ENCODE measurements around the gene MT1M. TPM values are rescaled to one million over a fixed set of nuclear protein-coding genes. Genes with fewer than 3 reads are reported as not detected.

MT1M gene
- total RNA-seq, 1 experiment from 2014 or later, result 1.8 TPM

DNA sequence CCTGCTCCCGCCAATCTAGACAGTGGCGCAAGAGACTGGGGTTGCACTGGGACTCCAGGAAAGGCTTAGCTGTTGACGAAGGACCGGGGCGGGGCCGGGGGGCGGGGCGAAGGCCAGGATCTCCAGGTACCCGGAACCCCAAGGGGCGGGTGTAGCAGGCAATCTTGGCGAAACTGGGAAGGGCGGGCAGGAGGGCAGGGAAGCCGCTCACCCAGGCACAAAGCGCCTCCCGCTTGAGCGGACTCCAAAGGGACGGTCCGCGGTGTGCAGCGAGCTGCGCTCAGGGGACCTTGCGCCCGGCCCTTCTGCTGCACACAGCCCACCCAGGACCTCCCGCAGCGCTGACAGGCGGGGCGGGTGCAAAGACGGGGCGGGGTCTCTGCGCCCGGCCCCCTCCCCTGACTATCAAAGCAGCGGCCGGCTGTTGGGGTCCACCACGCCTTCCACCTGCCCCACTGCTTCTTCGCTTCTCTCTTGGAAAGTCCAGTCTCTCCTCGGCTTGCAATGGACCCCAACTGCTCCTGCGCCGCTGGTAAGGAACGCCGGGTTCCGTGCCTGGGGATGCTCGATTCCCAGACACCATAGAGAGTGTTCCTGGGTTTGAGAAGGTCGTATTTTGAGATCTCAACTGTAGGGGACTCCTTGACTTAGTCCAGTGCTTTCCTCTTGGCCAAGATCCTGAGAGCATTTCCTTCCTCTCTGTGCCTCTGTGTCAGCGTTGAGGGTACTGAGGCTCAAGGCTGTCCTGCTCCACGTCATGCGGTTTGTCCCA lies 25.3 kb downstream of the MT1M start, which contains the start of gene MT1F:
TSS of gene MT1F (plus strand) at position 405 of the 772 bp plus-strand sequence. CDS start at position 505, 100 bp downstream.
- H3K27ac ChIP-seq (ENCODE audit: low read length), result no peak within 1 kb of the TSS
- no peaks in the 10 kb centered on the region for H3K9me3 ChIP-seq (ENCODE audit: control insufficient read depth, insufficient read depth, low read depth, low read length)
- H3K36me3 ChIP-seq (ENCODE audit: control insufficient read depth, insufficient read depth, low read length), result no peaks in the 10 kb centered on the region
- no TSS peak for BruUV-seq (replicated peaks)
- peak; percentile 88 for ATAC-seq
- H3K4me3 ChIP-seq (ENCODE audit: low read depth in 2 of 2, low read length in 2 of 2), result peak within 1 kb of the TSS; percentile 41 to 49
- ChIA-PET CTCF (interaction anchor here (0.7 kb wide), 1 partner anchor 32 kb away, joined by 3 read pairs; the partner anchor contains the start of gene MT1E), POLR2A (no interaction called here)
- in situ Hi-C loops (cut with HindIII; ENCODE audit: low pct_unique_long_range_greater_than_20kb, low sequenced_read_pairs), result no loop called here
- peaks cover 3% of the 10 kb centered on the region; the same call in 1 of the 2 replicates for H3K4me1 ChIP-seq (ENCODE audit: control insufficient read depth, insufficient read depth, low read length)
- no peaks in the 10 kb centered on the region for H3K27me3 ChIP-seq (ENCODE audit: control insufficient read depth, insufficient read depth, low read length)
- no peak for DNase-seq (ENCODE audit: low read depth, low spot score)
- intact Hi-C loops (cut with micrococcal nuclease; ENCODE audit: unreplicated experiment), result no loop called here
- no peak for TF ChIP-seq SIN3A (IDR thresholded peaks at IDR 0.05; ENCODE audit: borderline replicate concordance, insufficient read depth, low read depth, low read length)
- no peak for TF ChIP-seq TCF7L2 (IDR thresholded peaks at IDR 0.05; ENCODE audit: low read depth, low read length)
- TF ChIP-seq, protein P1, sequence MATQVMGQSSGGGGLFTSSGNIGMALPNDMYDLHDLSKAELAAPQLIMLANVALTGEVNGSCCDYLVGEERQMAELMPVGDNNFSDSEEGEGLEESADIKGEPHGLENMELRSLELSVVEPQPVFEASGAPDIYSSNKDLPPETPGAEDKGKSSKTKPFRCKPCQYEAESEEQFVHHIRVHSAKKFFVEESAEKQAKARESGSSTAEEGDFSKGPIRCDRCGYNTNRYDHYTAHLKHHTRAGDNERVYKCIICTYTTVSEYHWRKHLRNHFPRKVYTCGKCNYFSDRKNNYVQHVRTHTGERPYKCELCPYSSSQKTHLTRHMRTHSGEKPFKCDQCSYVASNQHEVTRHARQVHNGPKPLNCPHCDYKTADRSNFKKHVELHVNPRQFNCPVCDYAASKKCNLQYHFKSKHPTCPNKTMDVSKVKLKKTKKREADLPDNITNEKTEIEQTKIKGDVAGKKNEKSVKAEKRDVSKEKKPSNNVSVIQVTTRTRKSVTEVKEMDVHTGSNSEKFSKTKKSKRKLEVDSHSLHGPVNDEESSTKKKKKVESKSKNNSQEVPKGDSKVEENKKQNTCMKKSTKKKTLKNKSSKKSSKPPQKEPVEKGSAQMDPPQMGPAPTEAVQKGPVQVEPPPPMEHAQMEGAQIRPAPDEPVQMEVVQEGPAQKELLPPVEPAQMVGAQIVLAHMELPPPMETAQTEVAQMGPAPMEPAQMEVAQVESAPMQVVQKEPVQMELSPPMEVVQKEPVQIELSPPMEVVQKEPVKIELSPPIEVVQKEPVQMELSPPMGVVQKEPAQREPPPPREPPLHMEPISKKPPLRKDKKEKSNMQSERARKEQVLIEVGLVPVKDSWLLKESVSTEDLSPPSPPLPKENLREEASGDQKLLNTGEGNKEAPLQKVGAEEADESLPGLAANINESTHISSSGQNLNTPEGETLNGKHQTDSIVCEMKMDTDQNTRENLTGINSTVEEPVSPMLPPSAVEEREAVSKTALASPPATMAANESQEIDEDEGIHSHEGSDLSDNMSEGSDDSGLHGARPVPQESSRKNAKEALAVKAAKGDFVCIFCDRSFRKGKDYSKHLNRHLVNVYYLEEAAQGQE (IDR thresholded peaks at IDR 0.05; ENCODE audit: insufficient read depth in 1 of 2, low read depth in 2 of 2, low read length in 1 of 2), result no peak
- TF ChIP-seq POLR2AphosphoS5 (IDR thresholded peaks at IDR 0.05; ENCODE audit: low read depth, low read length), result no peak
- TF ChIP-seq, protein P2, sequence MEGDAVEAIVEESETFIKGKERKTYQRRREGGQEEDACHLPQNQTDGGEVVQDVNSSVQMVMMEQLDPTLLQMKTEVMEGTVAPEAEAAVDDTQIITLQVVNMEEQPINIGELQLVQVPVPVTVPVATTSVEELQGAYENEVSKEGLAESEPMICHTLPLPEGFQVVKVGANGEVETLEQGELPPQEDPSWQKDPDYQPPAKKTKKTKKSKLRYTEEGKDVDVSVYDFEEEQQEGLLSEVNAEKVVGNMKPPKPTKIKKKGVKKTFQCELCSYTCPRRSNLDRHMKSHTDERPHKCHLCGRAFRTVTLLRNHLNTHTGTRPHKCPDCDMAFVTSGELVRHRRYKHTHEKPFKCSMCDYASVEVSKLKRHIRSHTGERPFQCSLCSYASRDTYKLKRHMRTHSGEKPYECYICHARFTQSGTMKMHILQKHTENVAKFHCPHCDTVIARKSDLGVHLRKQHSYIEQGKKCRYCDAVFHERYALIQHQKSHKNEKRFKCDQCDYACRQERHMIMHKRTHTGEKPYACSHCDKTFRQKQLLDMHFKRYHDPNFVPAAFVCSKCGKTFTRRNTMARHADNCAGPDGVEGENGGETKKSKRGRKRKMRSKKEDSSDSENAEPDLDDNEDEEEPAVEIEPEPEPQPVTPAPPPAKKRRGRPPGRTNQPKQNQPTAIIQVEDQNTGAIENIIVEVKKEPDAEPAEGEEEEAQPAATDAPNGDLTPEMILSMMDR (IDR thresholded peaks at IDR 0.05), result no peak

DNA sequence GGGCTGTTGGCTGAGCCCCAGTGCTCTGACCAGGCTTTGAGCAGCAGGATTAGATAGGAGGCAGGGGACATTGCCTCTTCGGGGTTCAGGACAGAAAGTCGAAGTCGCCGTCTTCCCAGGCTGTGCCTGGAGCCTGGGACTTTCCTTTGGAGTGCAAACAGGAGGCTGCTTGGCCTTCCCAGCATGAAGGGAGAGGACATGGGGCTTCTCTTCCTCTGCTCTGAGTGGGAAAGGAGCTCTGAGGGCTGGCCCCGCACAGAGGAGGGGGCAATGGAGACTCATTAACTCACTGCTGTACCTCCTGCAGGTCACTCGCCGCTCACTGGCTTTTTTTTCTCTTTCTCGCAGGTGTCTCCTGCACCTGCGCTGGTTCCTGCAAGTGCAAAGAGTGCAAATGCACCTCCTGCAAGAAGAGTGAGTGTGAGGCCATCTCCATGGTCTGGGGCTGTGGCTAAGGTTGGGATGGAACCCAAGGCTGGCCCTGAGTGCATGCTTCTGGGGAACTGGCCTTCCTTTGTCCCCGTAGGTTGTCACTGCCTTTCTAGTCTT lies 25.9 kb downstream of the MT1M start:
- Histone ChIP-seq H3K4me1 (ENCODE audit: control insufficient read depth, insufficient read depth, low read length) (peaks cover 3% of the 10 kb centered on the region; the same call in 1 of the 2 replicates), H3K9me3 (ENCODE audit: control insufficient read depth, insufficient read depth, low read depth, low read length) (no peaks in the 10 kb centered on the region), H3K4me3 (ENCODE audit: low read depth in 2 of 2, low read length in 2 of 2) (peak overlapping the region; percentile 41 to 49), H3K36me3 (ENCODE audit: control insufficient read depth, insufficient read depth, low read length) (no peaks in the 10 kb centered on the region), H3K27me3 (ENCODE audit: control insufficient read depth, insufficient read depth, low read length) (no peaks in the 10 kb centered on the region), H3K27ac (ENCODE audit: low read length) (no peak overlapping the region)
- DNase-seq (ENCODE audit: low read depth, low spot score) (no peak), ATAC-seq (no peak)
- in situ Hi-C loops (cut with HindIII; ENCODE audit: low pct_unique_long_range_greater_than_20kb, low sequenced_read_pairs) (no loop called here), intact Hi-C loops (cut with micrococcal nuclease; ENCODE audit: unreplicated experiment) (no loop called here)
- BruUV-seq (replicated peaks), result no TSS peak
- TF ChIP-seq, protein P2 (IDR thresholded peaks at IDR 0.05), result no peak
- no peak for TF ChIP-seq SIN3A (IDR thresholded peaks at IDR 0.05; ENCODE audit: borderline replicate concordance, insufficient read depth, low read depth, low read length)
- no peak for TF ChIP-seq POLR2AphosphoS5 (IDR thresholded peaks at IDR 0.05; ENCODE audit: low read depth, low read length)
- TF ChIP-seq, protein P1 (IDR thresholded peaks at IDR 0.05; ENCODE audit: insufficient read depth in 1 of 2, low read depth in 2 of 2, low read length in 1 of 2), result no peak
- TF ChIP-seq TCF7L2 (IDR thresholded peaks at IDR 0.05; ENCODE audit: low read depth, low read length), result no peak
- ChIA-PET POLR2A (no interaction called here), CTCF (no interaction called here)

All from Panc1 (cell line).